Thymus (tissue), 11 donors: ENCODE data around the gene TMEM247. TPM values are rescaled to one million over a fixed set of nuclear protein-coding genes. Genes with fewer than 3 reads are reported as not detected.

Experiments used
- DNase-seq, 9 donors: peaks; one replicate each; pipeline ENCODE4 v3.0.0-alpha.2; 2013; ENCODE audit warnings: low spot score in 9 of 9, low read depth in 6 of 9, missing footprints in 1 of 9
- H3K27ac ChIP-seq, 2 donors: one replicate each; pipeline ENCODE4 v1.5.1; 2013; ENCODE audit warnings: control low read depth in 1 of 2, low read depth in 1 of 2, low read length in 1 of 2, mild to moderate bottlenecking in 1 of 2, moderate library complexity in 1 of 2
- H3K27me3 ChIP-seq, 2 donors: one replicate each; pipeline ENCODE4 v1.5.1; 2013; ENCODE audit warnings: low read length in 1 of 2; ENCODE audit not compliant: control insufficient read depth in 2 of 2, insufficient read depth in 1 of 2
- H3K36me3 ChIP-seq, 2 donors: one replicate each; pipeline ENCODE4 v1.5.1; 2013; ENCODE audit warnings: low read length in 1 of 2, mild to moderate bottlenecking in 1 of 2, moderate library complexity in 1 of 2; ENCODE audit not compliant: control insufficient read depth in 2 of 2, insufficient read depth in 2 of 2
- H3K4me1 ChIP-seq, 2 donors: one replicate each; pipeline ENCODE4 v1.5.1; 2013; ENCODE audit warnings: low read length in 2 of 2; ENCODE audit not compliant: control insufficient read depth in 2 of 2, insufficient read depth in 2 of 2
- H3K4me3 ChIP-seq, 2 donors: one replicate each; pipeline ENCODE4 v1.5.1; 2013; ENCODE audit warnings: low read length in 2 of 2, control low read depth in 1 of 2, mild to moderate bottlenecking in 1 of 2
- H3K9me3 ChIP-seq, 2 donors: one replicate each; pipeline ENCODE4 v1.5.1; 2013; ENCODE audit warnings: low read length in 1 of 2, mild to moderate bottlenecking in 1 of 2; ENCODE audit not compliant: control insufficient read depth in 2 of 2, insufficient read depth in 1 of 2
- WGBS: extraction: QIAGEN DNeasy Blood & Tissue Kit; methylation state at CpG from one replicate; pipeline ENCODE4 v1.1.7; 2013; 5-methylcytosine and 5-hydroxymethylcytosine counted together
- polyA plus RNA-seq: library from polyadenylated mRNA; stranded (reverse); fragments of 200-250 nt; gene quantifications from one replicate; pipeline ENCODE4 v1.2.3, GENCODE V29; 2013
- total RNA-seq: library from RNA; stranded (reverse); fragments of 120-200 nt; gene quantifications from one replicate; pipeline ENCODE4 v1.2.4, GENCODE V29; 2013
- donor health status: healthy.

The TMEM247 gene
- total and polyA plus RNA-seq, 2 donors: not detected

DNA sequence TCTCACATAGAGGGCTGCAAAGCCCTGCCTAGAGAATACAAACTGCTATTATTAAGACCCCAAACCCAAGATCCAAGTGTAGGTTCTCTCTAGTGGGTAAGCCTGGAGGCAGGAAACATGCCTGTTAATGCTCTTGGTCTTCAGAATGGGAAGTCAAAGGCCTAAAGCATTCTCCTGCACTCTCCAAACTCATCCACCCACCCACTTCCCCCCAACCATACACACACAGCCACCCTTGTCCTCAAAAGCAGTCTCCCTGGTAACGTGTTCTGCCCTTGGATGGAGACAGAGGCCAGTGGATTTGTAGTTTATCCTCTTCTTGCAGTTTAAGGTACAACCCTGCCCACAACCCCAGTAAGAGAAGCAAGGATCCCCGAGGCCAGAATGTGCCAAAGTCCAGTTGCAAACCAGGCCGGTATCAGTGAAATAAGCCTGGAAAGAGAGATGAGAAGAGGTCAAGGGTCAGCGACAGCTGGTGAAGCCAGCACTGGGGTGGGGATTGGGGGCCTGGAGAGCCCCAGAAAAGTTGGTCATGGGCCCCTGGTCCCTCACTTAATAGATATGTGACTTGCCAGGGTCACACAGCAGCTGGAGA, 23.0 kb downstream of the TMEM247 start:
- no peak overlapping the region for H3K4me3 ChIP-seq

GRCh38 chr2:46503686-46504085, 24.3 kb downstream of the TMEM247 start:
- Histone ChIP-seq H3K27ac (no peak overlapping the region), H3K4me3 (no peak overlapping the region), H3K27me3 (peaks cover 0 to 12% of the 10 kb centered on the region in 2 donors), H3K4me1 (peaks cover 0 to 10% of the 10 kb centered on the region in 2 donors), H3K9me3 (peaks cover 0 to 3% of the 10 kb centered on the region in 2 donors), H3K36me3 (no peaks in the 10 kb centered on the region)
- no peak for DNase-seq
- 96% methylated on average over 4 of the region's 4 CpGs for WGBS

More for the DNA sequence above, 23.0 kb downstream of the TMEM247 start:
- no peak for DNase-seq
- 97% methylated on average over 4 of the region's 4 CpGs for WGBS
- Histone ChIP-seq H3K4me1 (peaks cover 0 to 10% of the 10 kb centered on the region in 2 donors), H3K36me3 (no peaks in the 10 kb centered on the region), H3K27ac (no peak overlapping the region), H3K27me3 (peaks cover 0 to 22% of the 10 kb centered on the region in 2 donors), H3K9me3 (peaks cover 0 to 3% of the 10 kb centered on the region in 2 donors)

- peaks cover 0 to 3% of the 10 kb centered on the region in 2 donors for H3K9me3 ChIP-seq
- peaks cover 0 to 12% of the 10 kb centered on the region in 2 donors for H3K27me3 ChIP-seq
- no peak overlapping the region for H3K4me3 ChIP-seq
- peaks cover 0 to 10% of the 10 kb centered on the region in 2 donors for H3K4me1 ChIP-seq
- no peak for DNase-seq
- no peaks in the 10 kb centered on the region for H3K36me3 ChIP-seq
- 98% methylated on average over 2 of the region's 2 CpGs for WGBS
- no peak overlapping the region for H3K27ac ChIP-seq
These were observed 24.9 kb downstream of the TMEM247 start for GRCh38 chr2:46504221-46504620.

DNA sequence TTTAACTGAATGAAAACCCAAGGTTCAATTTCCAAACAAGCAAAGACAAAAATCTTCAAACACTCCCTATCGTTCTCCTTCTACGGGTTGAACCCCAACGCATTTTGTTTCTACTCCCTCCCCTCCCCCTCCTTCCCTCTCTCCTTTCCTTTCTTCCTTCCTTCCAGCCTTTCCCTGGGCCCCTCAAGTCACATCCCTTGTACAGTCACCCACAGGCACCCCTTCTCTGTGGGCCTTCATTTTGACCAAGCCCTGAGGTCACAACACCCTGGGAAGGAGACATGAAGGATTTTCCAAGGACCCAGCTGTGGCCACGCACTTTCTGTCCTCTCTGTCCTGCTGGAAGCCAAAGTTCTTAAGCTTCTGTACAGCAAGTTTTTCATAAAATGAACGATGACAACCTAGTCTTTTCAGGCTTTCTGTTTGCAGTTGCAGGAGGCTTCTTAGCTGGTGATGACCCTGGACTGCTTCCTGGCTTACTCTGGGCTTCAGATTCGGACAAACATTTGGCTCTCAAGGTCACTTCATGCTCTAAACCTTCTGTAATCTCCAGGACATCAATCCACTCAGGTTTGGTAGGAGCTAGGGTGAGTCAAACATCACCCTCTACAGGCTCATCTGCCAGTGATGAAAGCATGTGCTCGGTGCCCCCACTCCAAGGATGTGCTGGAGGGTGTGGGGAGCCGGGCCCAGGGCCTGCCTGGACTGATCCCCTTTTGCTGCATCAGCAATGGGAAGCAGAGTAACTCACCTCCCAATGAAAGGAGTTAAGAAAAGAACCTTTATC, 25.5 kb downstream of the TMEM247 start:
- no peak for DNase-seq
- Histone ChIP-seq H3K27ac (no peak overlapping the region), H3K27me3 (peaks cover 0 to 5% of the 10 kb centered on the region in 2 donors), H3K9me3 (peaks cover 0 to 3% of the 10 kb centered on the region in 2 donors), H3K4me3 (no peak overlapping the region), H3K4me1 (peaks cover 0 to 5% of the 10 kb centered on the region in 2 donors), H3K36me3 (no peaks in the 10 kb centered on the region)
- WGBS: 89% methylated on average over 8 of the region's 8 CpGs

DNA sequence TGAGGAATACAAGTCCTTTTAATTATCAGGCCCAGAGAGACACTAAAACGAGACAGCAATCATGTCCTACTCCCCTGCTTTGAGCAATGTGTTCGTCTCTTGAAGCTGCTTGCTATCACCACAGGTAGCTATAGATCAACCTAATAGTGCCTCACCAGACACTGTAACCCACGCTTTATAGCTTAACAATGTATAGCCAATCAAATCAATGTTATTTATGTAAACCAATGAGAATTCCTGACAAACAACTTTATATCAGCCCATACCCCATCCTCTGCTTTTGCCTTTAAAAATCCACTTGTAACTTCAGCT, 26.1 kb downstream of the TMEM247 start:
- H3K27me3 ChIP-seq: peaks cover 0 to 2% of the 10 kb centered on the region in 2 donors
- no peak overlapping the region for H3K27ac ChIP-seq
- no peaks in the 10 kb centered on the region for H3K36me3 ChIP-seq
- DNase-seq: no peak
- H3K9me3 ChIP-seq: no peaks in the 10 kb centered on the region
- no peaks in the 10 kb centered on the region for H3K4me1 ChIP-seq
- 100% methylated on average over 3 of the region's 3 CpGs for WGBS
- H3K4me3 ChIP-seq: no peak overlapping the region

DNA sequence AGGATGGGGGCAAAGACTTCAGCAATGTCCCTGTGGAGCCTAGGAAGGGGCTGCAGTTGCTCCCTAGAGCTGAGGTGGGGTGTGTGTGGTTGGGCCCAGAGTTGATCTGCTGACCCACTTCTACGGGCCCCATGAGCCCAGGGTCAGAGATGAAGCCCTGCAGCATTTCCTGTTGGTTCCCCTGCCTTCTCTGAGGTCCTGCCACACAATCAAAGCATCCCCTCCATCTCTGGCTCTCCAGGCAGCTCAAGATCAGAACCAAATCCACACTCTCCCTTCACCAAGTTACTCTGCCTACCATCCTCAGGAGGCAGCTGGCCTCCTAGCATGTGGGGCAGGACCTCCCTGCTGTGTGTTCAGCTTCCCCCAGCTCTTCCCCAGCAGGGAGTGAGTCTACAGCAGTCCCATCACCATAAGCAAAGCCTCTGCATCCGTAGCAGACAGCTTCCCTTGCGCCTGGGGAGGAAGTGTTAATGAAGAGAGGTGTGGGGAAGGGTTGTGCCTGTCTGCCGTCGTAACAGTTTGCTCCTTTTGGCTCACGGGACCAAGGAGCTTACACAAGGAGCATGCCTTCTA, 26.9 kb downstream of the TMEM247 start:
- H3K27me3 ChIP-seq: no peaks in the 10 kb centered on the region
- no peak overlapping the region for H3K27ac ChIP-seq
- H3K9me3 ChIP-seq: no peaks in the 10 kb centered on the region
- WGBS: 62% methylated on average over 6 of the region's 6 CpGs
- no peaks in the 10 kb centered on the region for H3K4me1 ChIP-seq
- no peak overlapping the region for H3K4me3 ChIP-seq
- no peak for DNase-seq
- H3K36me3 ChIP-seq: no peaks in the 10 kb centered on the region

DNA sequence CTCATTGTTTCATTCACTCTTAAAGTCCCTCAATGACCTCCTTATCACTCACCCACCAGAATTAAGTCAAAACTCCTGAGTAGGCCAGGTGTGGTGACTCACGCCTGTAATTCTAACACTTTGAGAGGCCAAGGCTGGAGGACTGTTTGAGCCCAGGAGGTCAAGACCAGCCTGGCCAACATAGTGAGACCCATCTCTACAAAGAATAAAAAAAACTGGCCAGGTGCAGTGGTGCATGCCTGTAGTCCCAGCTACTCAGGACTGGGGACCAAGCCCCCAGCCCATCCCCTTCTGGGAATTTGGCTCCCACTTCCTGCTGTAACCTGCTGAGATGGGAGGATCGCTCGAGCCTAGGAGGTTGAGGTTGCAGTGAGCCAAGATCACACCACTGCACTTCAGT, 28.9 kb downstream of the TMEM247 start:
- Histone ChIP-seq H3K27me3 (no peaks in the 10 kb centered on the region), H3K4me1 (no peaks in the 10 kb centered on the region), H3K4me3 (no peak overlapping the region), H3K36me3 (no peaks in the 10 kb centered on the region), H3K27ac (no peak overlapping the region), H3K9me3 (no peaks in the 10 kb centered on the region)
- WGBS: 92% methylated on average over 3 of the region's 3 CpGs
- DNase-seq: no peak

- 96% methylated on average over 3 of the region's 3 CpGs for WGBS
- no peaks in the 10 kb centered on the region for H3K4me1 ChIP-seq
- no peaks in the 10 kb centered on the region for H3K9me3 ChIP-seq
- no peak overlapping the region for H3K27ac ChIP-seq
- H3K4me3 ChIP-seq: no peak overlapping the region
- DNase-seq: no peak
- no peaks in the 10 kb centered on the region for H3K27me3 ChIP-seq
- H3K36me3 ChIP-seq: no peaks in the 10 kb centered on the region
These were observed 29.4 kb downstream of the TMEM247 start for GRCh38 chr2:46508759-46509158.

GRCh38 chr2:46509804-46510203, 30.4 kb downstream of the TMEM247 start:
- Histone ChIP-seq H3K36me3 (no peaks in the 10 kb centered on the region), H3K4me3 (no peak overlapping the region), H3K9me3 (no peaks in the 10 kb centered on the region), H3K27ac (no peak overlapping the region), H3K27me3 (no peaks in the 10 kb centered on the region), H3K4me1 (no peaks in the 10 kb centered on the region)
- WGBS: 98% methylated on average over 3 of the region's 3 CpGs
- no peak for DNase-seq
